Measurements from ENCODE around the gene SH3D19.

Gene SH3D19

DNA sequence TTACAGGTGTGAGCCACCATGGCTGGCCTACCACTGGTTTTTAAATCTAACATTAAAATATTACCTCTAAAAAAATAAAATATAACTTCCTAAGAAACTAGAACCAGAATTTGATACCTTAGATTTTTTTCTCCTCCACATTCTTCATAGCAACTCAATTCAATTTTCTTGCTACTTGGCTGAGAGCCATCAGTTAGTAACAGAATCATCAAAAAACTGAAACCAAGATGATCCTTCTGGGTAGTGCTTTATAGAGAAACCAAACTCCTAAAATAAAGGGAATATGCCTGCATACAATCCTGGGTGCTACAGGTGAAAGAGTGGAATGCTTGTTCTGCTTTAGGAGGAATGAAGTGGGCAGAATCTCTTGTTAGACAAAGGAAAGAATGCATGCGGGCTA lies 161.6 kb downstream of the SH3D19 start:
- H3K9ac ChIP-seq, result no peak overlapping the region
- H2AFZ ChIP-seq (ENCODE audit: low read depth), result no peak overlapping the region
- no peaks in the 10 kb centered on the region for H4K20me1 ChIP-seq (ENCODE audit: insufficient read depth)
- H3K4me3 ChIP-seq (IDR thresholded peaks at IDR 0.05; ENCODE audit: insufficient read depth, low read depth, low read length), result no peak overlapping the region
- TF ChIP-seq, protein P1, sequence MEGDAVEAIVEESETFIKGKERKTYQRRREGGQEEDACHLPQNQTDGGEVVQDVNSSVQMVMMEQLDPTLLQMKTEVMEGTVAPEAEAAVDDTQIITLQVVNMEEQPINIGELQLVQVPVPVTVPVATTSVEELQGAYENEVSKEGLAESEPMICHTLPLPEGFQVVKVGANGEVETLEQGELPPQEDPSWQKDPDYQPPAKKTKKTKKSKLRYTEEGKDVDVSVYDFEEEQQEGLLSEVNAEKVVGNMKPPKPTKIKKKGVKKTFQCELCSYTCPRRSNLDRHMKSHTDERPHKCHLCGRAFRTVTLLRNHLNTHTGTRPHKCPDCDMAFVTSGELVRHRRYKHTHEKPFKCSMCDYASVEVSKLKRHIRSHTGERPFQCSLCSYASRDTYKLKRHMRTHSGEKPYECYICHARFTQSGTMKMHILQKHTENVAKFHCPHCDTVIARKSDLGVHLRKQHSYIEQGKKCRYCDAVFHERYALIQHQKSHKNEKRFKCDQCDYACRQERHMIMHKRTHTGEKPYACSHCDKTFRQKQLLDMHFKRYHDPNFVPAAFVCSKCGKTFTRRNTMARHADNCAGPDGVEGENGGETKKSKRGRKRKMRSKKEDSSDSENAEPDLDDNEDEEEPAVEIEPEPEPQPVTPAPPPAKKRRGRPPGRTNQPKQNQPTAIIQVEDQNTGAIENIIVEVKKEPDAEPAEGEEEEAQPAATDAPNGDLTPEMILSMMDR (conservative IDR thresholded peaks at IDR 0.05; ENCODE audit: low read depth, low read length), result no peak
- no peaks in the 10 kb centered on the region for H3K27me3 ChIP-seq (ENCODE audit: insufficient read depth, low read depth)
- H3K27ac ChIP-seq, result no peak overlapping the region
- no peak overlapping the region for H3K4me2 ChIP-seq
- H3K36me3 ChIP-seq (ENCODE audit: insufficient read depth), result no peaks in the 10 kb centered on the region
- H3K4me1 ChIP-seq (ENCODE audit: low read depth, poor library complexity, severe bottlenecking), result no peaks in the 10 kb centered on the region
- H3K79me2 ChIP-seq (ENCODE audit: insufficient read depth, low read depth), result no peaks in the 10 kb centered on the region

DNA sequence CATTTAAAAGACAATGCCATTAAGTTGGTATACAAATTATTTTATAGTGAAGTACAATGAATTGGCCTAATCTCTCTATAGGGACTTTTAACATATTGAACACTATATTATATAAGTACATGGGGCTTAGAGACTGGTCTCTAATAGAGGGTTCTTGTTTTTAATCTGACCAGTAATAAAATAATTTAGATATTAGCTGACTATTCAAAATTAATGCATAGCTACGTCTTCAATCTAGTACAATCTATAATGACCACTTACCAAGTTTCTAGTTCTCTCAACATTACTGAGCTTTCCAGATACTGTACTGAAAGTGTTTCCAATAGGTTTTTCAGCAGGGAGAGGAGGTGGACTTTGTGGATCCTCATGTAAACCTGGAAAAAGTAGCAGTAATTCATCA lies 166.4 kb downstream of the SH3D19 start:
- TF ChIP-seq, protein P1 (conservative IDR thresholded peaks at IDR 0.05; ENCODE audit: low read depth, low read length), result no peak
- Histone ChIP-seq H4K20me1 (ENCODE audit: insufficient read depth) (no peaks in the 10 kb centered on the region), H3K4me1 (ENCODE audit: low read depth, poor library complexity, severe bottlenecking) (no peaks in the 10 kb centered on the region), H3K4me3 (IDR thresholded peaks at IDR 0.05; ENCODE audit: insufficient read depth, low read depth, low read length) (no peak overlapping the region), H3K4me2 (no peak overlapping the region), H2AFZ (ENCODE audit: low read depth) (no peak overlapping the region), H3K9ac (no peak overlapping the region), H3K27me3 (ENCODE audit: insufficient read depth, low read depth) (no peaks in the 10 kb centered on the region), H3K36me3 (ENCODE audit: insufficient read depth) (no peaks in the 10 kb centered on the region), H3K79me2 (ENCODE audit: insufficient read depth, low read depth) (no peaks in the 10 kb centered on the region), H3K27ac (no peak overlapping the region)

DNA sequence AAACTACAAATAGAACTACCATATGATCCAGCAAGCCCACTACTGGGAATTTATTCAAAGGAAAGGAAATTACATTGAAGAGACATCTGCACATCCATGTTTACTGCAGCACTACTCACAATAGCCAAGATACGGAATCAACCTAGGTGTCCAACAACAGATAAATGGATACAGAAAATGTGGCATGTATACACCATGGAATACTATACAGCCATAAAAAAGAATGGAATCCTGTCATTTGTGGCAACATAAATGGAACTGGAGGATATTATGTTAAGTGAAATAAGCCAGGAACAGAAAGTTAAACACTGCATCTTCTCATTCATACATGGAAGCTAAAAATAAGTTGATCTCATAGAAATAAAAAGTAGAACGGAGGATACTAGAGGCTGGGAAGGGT lies 167.9 kb downstream of the SH3D19 start:
- H3K36me3 ChIP-seq (ENCODE audit: insufficient read depth), result no peaks in the 10 kb centered on the region
- no peaks in the 10 kb centered on the region for H3K4me1 ChIP-seq (ENCODE audit: low read depth, poor library complexity, severe bottlenecking)

DNA sequence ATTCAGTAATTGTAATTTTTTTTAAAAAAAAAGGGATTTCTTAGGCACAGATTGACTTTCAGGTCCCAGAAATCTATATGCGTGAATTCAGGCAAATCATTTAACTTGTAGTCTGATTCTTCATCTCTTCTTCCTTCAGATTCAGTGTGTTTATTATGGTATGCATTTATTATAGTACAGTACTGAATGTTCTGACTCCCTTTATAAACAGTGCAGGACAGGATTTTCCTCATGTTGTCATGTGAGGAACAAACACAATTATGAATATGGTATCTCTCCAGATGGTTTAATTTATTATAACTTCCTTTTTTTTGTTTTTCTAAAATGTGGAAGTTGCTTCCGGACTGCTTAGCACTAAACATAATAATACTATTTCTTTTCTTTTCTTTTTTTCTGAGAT lies 171.8 kb downstream of the SH3D19 start:
- no peak overlapping the region for H3K27ac ChIP-seq
- TF ChIP-seq, protein P1 (conservative IDR thresholded peaks at IDR 0.05; ENCODE audit: low read depth, low read length), result no peak
- H3K79me2 ChIP-seq (ENCODE audit: insufficient read depth, low read depth), result no peaks in the 10 kb centered on the region
- H3K4me3 ChIP-seq (IDR thresholded peaks at IDR 0.05; ENCODE audit: insufficient read depth, low read depth, low read length), result no peak overlapping the region
- H4K20me1 ChIP-seq (ENCODE audit: insufficient read depth), result no peaks in the 10 kb centered on the region
- no peak overlapping the region for H3K9ac ChIP-seq
- H3K4me1 ChIP-seq (ENCODE audit: low read depth, poor library complexity, severe bottlenecking), result no peaks in the 10 kb centered on the region
- no peaks in the 10 kb centered on the region for H3K27me3 ChIP-seq (ENCODE audit: insufficient read depth, low read depth)
- H2AFZ ChIP-seq (ENCODE audit: low read depth), result no peak overlapping the region
- no peaks in the 10 kb centered on the region for H3K36me3 ChIP-seq (ENCODE audit: insufficient read depth)
- no peak overlapping the region for H3K4me2 ChIP-seq

More for the DNA sequence above, 167.9 kb downstream of the SH3D19 start:
- Histone ChIP-seq H3K4me2 (no peak overlapping the region), H3K27ac (no peak overlapping the region), H3K9ac (no peak overlapping the region), H3K4me3 (IDR thresholded peaks at IDR 0.05; ENCODE audit: insufficient read depth, low read depth, low read length) (no peak overlapping the region), H3K27me3 (ENCODE audit: insufficient read depth, low read depth) (no peaks in the 10 kb centered on the region), H2AFZ (ENCODE audit: low read depth) (no peak overlapping the region), H4K20me1 (ENCODE audit: insufficient read depth) (no peaks in the 10 kb centered on the region), H3K79me2 (ENCODE audit: insufficient read depth, low read depth) (no peaks in the 10 kb centered on the region)
- TF ChIP-seq, protein P1 (conservative IDR thresholded peaks at IDR 0.05; ENCODE audit: low read depth, low read length), result no peak

All from KMS-11 (cell line).